Measurements from ENCODE around the gene MRPL49. TPM values are rescaled to one million over a fixed set of nuclear protein-coding genes. Genes with fewer than 3 reads are reported as not detected.
A peak's percentile ranks its signal among the peaks of the same experiment; 100 is the strongest.

MRPL49 gene
- total and polyA plus RNA-seq, 2 of the 13 experiments (the other 11 are each of a cell fraction or from before 2014, with no cell fraction given), result 39.2 to 53.3 TPM

GRCh38 chr11:65095974-65096806 lies 25.9 kb upstream of the MRPL49 start, which contains the start of gene VPS51 (continued):
- no peak for TF ChIP-seq FUBP1 (CRISPR knock-in tag; IDR thresholded peaks at IDR 0.05; ENCODE audit: borderline replicate concordance)
- TF ChIP-seq ZNF775 (CRISPR knock-in tag; IDR thresholded peaks at IDR 0.05; ENCODE audit: borderline replicate concordance), result no peak
- peak; percentile 94 for TF ChIP-seq ZFX (CRISPR knock-in tag; IDR thresholded peaks at IDR 0.05; ENCODE audit: low read depth)
- TF ChIP-seq ZMYM3 (CRISPR knock-in tag; IDR thresholded peaks at IDR 0.05), result peak; percentile 65
- no peak for TF ChIP-seq GZF1 (CRISPR knock-in tag; IDR thresholded peaks at IDR 0.05)
- TF ChIP-seq ZNF770 (CRISPR knock-in tag; IDR thresholded peaks at IDR 0.05), result peak; percentile 68
- no peak for TF ChIP-seq ZFAT (CRISPR knock-in tag; conservative IDR thresholded peaks at IDR 0.05)
- no peak for TF ChIP-seq ZNF652 (CRISPR knock-in tag; IDR thresholded peaks at IDR 0.05; ENCODE audit: borderline replicate concordance, low read depth)
- TF ChIP-seq ATF7-NPFF (CRISPR knock-in tag; IDR thresholded peaks at IDR 0.05; ENCODE audit: low read depth), result no peak; the same call in 1 of the 2 replicates
- peak; percentile 58 for TF ChIP-seq MXD1 (CRISPR knock-in tag; IDR thresholded peaks at IDR 0.05)
- peak; percentile 64; the same call in 1 of the 2 replicates for TF ChIP-seq ZNF276 (CRISPR knock-in tag; IDR thresholded peaks at IDR 0.05; ENCODE audit: low read depth)
- no peak for TF ChIP-seq SMARCE1 (IDR thresholded peaks at IDR 0.05; ENCODE audit: borderline replicate concordance)
- peak; percentile 85 for TF ChIP-seq ZNF24 (IDR thresholded peaks at IDR 0.05)
- peak; percentile 91 for TF ChIP-seq YY1 (IDR thresholded peaks at IDR 0.05; ENCODE audit: insufficient read depth, insufficient replicate concordance, low read depth, low read length)
- no peak for TF ChIP-seq ZFP36 (IDR thresholded peaks at IDR 0.05; ENCODE audit: borderline replicate concordance, low read depth, low read length, partially characterized antibody)
- no peak for TF ChIP-seq ZBTB4 (CRISPR knock-in tag; IDR thresholded peaks at IDR 0.05; ENCODE audit: borderline replicate concordance)
- TF ChIP-seq CHD2 (IDR thresholded peaks at IDR 0.05; ENCODE audit: low read depth, low read length), result peak; percentile 55; the same call in 1 of the 2 replicates
- no peak for TF ChIP-seq STAG1 (CRISPR knock-in tag; IDR thresholded peaks at IDR 0.05)

Measured in HepG2 (cell line).